GM19025 (cell line): ENCODE measurements around the gene CYP2E1.
"Not testable (repeated sequence)": the region's sequence is repeated elsewhere in the genome, so short reads cannot be mapped to it uniquely, and the experiment has no call there.

Source experiments
- ATAC-seq: cut with Tn5 transposase; IDR thresholded peaks from one replicate; pipeline ENCODE4 v1.9.1; 2021; ENCODE audit warnings: mild to moderate bottlenecking, low read depth, moderate library complexity; ENCODE audit not compliant: unreplicated experiment

The CYP2E1 gene

DNA sequence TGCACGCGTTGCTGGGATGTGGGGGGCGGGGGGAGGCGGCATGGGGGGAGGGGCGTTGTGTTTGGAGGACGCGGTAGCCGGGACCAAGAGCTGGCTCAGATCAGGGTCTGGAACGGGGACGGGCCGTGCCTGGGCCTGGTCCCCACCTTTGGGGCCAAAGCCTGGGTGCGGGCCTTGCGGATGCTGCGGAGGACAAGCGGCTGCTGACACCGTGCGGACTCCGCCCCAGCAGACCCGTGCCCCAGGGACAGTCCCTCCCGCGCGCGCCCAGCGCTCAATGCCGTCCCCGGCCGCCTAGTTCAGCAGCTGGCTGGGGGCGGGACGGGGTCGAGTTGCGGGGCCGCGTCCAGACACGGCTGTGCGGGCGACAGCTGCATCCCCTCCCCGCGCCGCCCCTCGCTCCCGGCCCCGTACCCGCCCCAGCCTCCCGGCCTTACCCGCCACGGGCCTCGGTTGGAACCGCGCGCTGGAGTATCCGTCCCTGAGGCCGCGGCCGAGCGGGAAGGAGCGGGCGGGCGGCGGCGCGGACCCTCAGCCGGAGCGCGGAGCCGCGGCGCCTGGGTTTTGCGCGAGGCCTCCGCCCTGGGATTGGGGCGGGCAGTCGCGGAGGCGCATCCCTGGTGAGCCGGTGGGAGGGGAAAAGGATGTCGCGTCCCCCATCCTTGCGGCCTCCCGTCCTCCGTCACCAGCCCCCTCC is 41.8 kb downstream of the CYP2E1 start:
- ATAC-seq, result not testable (repeated sequence)

- not testable (repeated sequence) for ATAC-seq
These were observed 42.6 kb downstream of the CYP2E1 start for GRCh38 chr10:133569801-133570200.

DNA sequence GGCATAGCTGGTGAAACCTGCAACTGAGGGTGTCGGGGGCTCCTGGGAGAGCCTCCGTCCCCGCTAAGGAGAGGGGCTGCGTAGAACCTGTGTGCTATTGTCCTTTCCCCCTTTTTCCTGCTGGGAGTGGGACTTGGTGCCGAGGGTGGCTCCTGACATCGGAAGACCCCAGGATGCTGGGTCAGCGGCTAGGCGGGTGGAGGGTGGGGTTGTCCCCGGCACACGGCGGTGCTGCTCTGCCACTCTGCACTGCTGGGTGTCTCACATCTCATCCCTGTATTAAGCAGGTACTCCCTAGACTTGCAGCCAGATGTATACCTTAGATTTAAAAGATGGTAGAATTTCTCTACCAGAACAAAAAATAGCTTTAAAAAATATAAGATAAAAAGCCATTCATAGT is 44.9 kb downstream of the CYP2E1 start:
- ATAC-seq, result not testable (repeated sequence)

DNA sequence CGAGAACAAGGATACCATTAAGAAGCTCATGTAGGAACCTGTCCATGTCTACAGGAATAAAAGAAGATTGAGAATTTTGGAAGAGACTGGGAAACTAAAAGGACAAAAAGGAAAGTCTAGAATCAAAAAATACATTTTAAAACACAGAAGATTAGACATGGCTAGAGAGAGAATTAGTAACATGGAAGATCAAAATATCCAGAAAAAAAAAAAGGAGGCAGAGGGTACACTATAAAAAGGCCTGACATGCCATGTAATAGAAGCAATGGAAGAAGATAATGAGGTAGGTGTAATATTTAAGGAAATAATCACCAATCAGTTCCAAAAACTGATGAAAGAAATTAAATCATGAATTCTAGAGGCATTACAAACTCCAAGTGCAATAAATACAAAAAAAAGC is 46.3 kb downstream of the CYP2E1 start:
- not testable (repeated sequence) for ATAC-seq

DNA sequence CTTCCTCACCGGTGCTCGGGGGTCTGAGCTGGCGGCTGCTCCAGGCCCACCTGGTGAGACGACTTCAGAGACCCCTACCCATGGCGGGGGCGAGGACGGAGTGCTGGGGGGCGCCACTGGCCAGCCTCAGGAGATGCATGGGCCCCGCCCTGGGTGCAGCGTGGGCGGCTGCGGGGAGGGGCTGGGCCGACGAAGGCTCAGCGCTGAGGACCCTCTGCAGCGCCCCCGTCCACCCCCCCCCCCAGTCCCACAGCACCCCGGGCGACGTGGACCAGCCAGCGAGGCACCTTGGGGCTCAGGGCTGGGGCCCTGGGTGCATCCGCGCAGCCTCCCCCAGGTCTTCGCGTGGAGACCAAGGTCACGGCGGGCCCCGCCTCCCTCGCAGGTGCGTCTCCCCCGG is 49.9 kb downstream of the CYP2E1 start:
- ATAC-seq, result not testable (repeated sequence)
